Panc1 (cell line): ENCODE results near the gene TSPAN5. TPM values are rescaled to one million over a fixed set of nuclear protein-coding genes. Genes with fewer than 3 reads are reported as not detected.

Experiments
- ATAC-seq: fragments of 200-7000 bp; cut with Tn5 transposase; 2 replicates; pipeline ENCODE4 v1.9.1; 2020; ENCODE audit warnings: mild to moderate bottlenecking, moderate library complexity
- BruUV-seq: library from RNA; stranded (reverse); fragments of 400-500 nt; replicated peaks from 2 replicates; lab custom pipeline; 2021; lab: Mats Ljungman, UMichigan
- CTCF ChIA-PET: fragments of 300-600 bp; sonication (Branson Sonifier 250); formaldehyde crosslinking; loops from one replicate; lab custom pipeline; 2022; ENCODE audit warnings: antibody characterized with exemption; lab: Charles Lee
- POLR2A ChIA-PET: fragments of 300-600 bp; sonication (Branson Sonifier 250); formaldehyde crosslinking; loops from one replicate; lab custom pipeline; 2022; ENCODE audit warnings: antibody characterized with exemption; lab: Charles Lee
- DNase-seq: peaks from one replicate; pipeline ENCODE4 v3.0.0-alpha.2; 2010; ENCODE audit warnings: low read depth, low spot score
- H3K27ac ChIP-seq: 2 replicates; pipeline ENCODE4 v1.5.1; 2011; ENCODE audit warnings: mild to moderate bottlenecking, low read length, inconsistent platforms
- H3K27me3 ChIP-seq: fragments of 200-500 bp; sonication (Bioruptor generic); 2 replicates; pipeline ENCODE4 v1.6.0; 2014; ENCODE audit warnings: low read length, inconsistent platforms; ENCODE audit not compliant: control insufficient read depth, insufficient read depth
- H3K36me3 ChIP-seq: fragments of 200-500 bp; sonication (Bioruptor generic); 2 replicates; pipeline ENCODE4 v1.5.1; 2014; ENCODE audit warnings: inconsistent platforms, mild to moderate bottlenecking, low read length, moderate library complexity; ENCODE audit not compliant: control insufficient read depth, insufficient read depth
- H3K4me1 ChIP-seq: 2 replicates; pipeline ENCODE4 v1.5.1; 2011; ENCODE audit warnings: inconsistent platforms, mild to moderate bottlenecking, low read length, moderate library complexity; ENCODE audit not compliant: control insufficient read depth, insufficient read depth
- H3K4me3 ChIP-seq, 2 experiments: 2 replicates each; pipeline ENCODE4 v1.5.1; 2011 to 2012; ENCODE audit warnings: low read depth in 2 of 2, low read length in 2 of 2, mild to moderate bottlenecking in 2 of 2, inconsistent platforms in 1 of 2, moderate library complexity in 1 of 2
- H3K9me3 ChIP-seq: fragments of 200-500 bp; sonication (Bioruptor generic); 2 replicates; pipeline ENCODE4 v1.5.1; 2014; ENCODE audit warnings: low read depth, mild to moderate bottlenecking, inconsistent platforms, low read length, moderate library complexity; ENCODE audit not compliant: control insufficient read depth, insufficient read depth
- POLR2AphosphoS5 ChIP-seq: IDR thresholded peaks from 2 replicates; pipeline ENCODE4 v1.6.1; 2012; ENCODE audit warnings: mild to moderate bottlenecking, low read depth, low read length, moderate library complexity
- SIN3A ChIP-seq: IDR thresholded peaks from 2 replicates; pipeline ENCODE4 v1.6.1; 2012; ENCODE audit warnings: low read depth, mild to moderate bottlenecking, low read length, moderate library complexity, borderline replicate concordance; ENCODE audit not compliant: insufficient read depth
- TCF7L2 ChIP-seq: IDR thresholded peaks from 2 replicates; pipeline ENCODE4 v1.6.1; 2011; ENCODE audit warnings: mild to moderate bottlenecking, low read depth, low read length, inconsistent platforms
- in situ Hi-C: cut with HindIII; loops from 2 replicates; pipeline ENCODE4 v1.10.0; 2016; ENCODE audit warnings: low sequenced_read_pairs, low pct_unique_long_range_greater_than_20kb
- intact Hi-C: fragments of 100-400 bp; cut with micrococcal nuclease; formaldehyde crosslinking; loops from one replicate; pipeline ENCODE4 v1.10.0; 2022; ENCODE audit not compliant: unreplicated experiment
- total RNA-seq: library from RNA; stranded (reverse); gene quantifications from one replicate; pipeline ENCODE4 v1.2.1, GENCODE V29; 2021; ENCODE audit not compliant: unreplicated experiment
- TF ChIP-seq, protein P1 (sequence below): fragments of 450-650 bp; IDR thresholded peaks from 2 replicates; pipeline ENCODE4 v1.5.1; 2017; ENCODE audit warnings: mild to moderate bottlenecking
- TF ChIP-seq, protein P2 (sequence below), 2 experiments: IDR thresholded peaks; 2 replicates each; pipeline ENCODE4 v1.6.1; 2011 to 2012; ENCODE audit warnings: low read depth in 2 of 2, control low read depth in 1 of 2, low read length in 1 of 2, mild to moderate bottlenecking in 1 of 2, moderate library complexity in 1 of 2; ENCODE audit not compliant: insufficient read depth in 1 of 2

The TSPAN5 gene
- total RNA-seq, 1 experiment from 2014 or later, result 61.9 TPM

DNA sequence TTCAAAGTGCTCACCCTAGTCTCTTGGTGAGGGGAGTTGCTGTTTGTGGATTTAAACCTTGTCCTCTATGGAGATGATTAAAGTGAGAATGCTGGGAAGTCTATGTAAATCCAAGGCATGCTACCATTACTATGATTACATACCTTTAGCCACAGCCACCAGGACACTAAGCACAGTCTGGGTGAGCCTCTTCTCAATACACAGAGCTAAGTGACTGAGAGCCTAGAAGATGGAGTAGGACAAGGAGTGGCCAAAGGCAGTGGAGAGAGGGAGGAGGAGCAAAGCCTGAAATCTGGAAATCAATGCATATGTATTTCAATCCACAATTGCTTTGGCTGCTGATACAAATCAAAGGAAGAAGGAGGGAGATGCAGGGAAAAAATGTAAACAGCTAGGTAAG is 12.7 kb upstream of the TSPAN5 start:
- CTCF ChIA-PET, result no interaction called here
- no TSS peak for BruUV-seq
- no peaks in the 10 kb centered on the region for H3K9me3 ChIP-seq
- peaks cover 3% of the 10 kb centered on the region; the same call in 1 of the 2 replicates for H3K4me1 ChIP-seq
- in situ Hi-C loops (no loop called here), intact Hi-C loops (no loop called here)
- no peaks in the 10 kb centered on the region for H3K36me3 ChIP-seq
- no peak overlapping the region for H3K4me3 ChIP-seq
- POLR2A ChIA-PET, result no interaction called here
- DNase-seq (no peak), ATAC-seq (no peak)
- TF ChIP-seq, protein P1, sequence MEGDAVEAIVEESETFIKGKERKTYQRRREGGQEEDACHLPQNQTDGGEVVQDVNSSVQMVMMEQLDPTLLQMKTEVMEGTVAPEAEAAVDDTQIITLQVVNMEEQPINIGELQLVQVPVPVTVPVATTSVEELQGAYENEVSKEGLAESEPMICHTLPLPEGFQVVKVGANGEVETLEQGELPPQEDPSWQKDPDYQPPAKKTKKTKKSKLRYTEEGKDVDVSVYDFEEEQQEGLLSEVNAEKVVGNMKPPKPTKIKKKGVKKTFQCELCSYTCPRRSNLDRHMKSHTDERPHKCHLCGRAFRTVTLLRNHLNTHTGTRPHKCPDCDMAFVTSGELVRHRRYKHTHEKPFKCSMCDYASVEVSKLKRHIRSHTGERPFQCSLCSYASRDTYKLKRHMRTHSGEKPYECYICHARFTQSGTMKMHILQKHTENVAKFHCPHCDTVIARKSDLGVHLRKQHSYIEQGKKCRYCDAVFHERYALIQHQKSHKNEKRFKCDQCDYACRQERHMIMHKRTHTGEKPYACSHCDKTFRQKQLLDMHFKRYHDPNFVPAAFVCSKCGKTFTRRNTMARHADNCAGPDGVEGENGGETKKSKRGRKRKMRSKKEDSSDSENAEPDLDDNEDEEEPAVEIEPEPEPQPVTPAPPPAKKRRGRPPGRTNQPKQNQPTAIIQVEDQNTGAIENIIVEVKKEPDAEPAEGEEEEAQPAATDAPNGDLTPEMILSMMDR, result no peak
- no peak for TF ChIP-seq POLR2AphosphoS5
- TF ChIP-seq, protein P2, sequence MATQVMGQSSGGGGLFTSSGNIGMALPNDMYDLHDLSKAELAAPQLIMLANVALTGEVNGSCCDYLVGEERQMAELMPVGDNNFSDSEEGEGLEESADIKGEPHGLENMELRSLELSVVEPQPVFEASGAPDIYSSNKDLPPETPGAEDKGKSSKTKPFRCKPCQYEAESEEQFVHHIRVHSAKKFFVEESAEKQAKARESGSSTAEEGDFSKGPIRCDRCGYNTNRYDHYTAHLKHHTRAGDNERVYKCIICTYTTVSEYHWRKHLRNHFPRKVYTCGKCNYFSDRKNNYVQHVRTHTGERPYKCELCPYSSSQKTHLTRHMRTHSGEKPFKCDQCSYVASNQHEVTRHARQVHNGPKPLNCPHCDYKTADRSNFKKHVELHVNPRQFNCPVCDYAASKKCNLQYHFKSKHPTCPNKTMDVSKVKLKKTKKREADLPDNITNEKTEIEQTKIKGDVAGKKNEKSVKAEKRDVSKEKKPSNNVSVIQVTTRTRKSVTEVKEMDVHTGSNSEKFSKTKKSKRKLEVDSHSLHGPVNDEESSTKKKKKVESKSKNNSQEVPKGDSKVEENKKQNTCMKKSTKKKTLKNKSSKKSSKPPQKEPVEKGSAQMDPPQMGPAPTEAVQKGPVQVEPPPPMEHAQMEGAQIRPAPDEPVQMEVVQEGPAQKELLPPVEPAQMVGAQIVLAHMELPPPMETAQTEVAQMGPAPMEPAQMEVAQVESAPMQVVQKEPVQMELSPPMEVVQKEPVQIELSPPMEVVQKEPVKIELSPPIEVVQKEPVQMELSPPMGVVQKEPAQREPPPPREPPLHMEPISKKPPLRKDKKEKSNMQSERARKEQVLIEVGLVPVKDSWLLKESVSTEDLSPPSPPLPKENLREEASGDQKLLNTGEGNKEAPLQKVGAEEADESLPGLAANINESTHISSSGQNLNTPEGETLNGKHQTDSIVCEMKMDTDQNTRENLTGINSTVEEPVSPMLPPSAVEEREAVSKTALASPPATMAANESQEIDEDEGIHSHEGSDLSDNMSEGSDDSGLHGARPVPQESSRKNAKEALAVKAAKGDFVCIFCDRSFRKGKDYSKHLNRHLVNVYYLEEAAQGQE (IDR thresholded peaks at IDR 0.05; ENCODE audit: insufficient read depth in 1 of 2, low read depth in 2 of 2, low read length in 1 of 2), result no peak
- peak overlapping the region; percentile 25; the same call in 1 of the 2 replicates for H3K27ac ChIP-seq
- no peaks in the 10 kb centered on the region for H3K27me3 ChIP-seq

DNA sequence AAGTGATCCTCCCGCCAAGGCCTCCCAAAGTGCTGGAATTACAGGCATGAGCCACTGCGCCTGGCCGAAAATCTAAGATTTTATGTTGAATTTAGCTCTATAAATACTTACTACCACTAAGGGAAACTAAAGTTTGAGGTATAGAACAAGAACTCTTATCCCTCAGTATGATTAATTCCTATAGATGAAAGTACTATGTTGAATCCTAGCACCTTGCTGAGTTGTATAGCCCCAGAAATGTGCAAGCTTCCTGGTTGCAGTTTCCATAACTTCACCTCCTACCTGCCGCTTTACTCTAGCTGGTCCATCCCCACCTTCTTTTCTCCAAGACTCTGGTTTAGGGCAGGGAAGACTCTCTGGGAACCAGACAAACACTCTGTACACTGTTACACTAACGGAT is 11.8 kb upstream of the TSPAN5 start:
- in situ Hi-C loops, result no loop called here
- POLR2A ChIA-PET, result no interaction called here

More for the DNA sequence above, 11.8 kb upstream of the TSPAN5 start:
- DNase-seq, result no peak
- ATAC-seq, result no peak
- Histone ChIP-seq H3K36me3 (no peaks in the 10 kb centered on the region), H3K9me3 (no peaks in the 10 kb centered on the region), H3K4me3 (no peak overlapping the region), H3K4me1 (peaks cover 3% of the 10 kb centered on the region; the same call in 1 of the 2 replicates), H3K27ac (peak overlapping the region; percentile 40; the same call in 1 of the 2 replicates), H3K27me3 (no peaks in the 10 kb centered on the region)
- intact Hi-C loops, result no loop called here
- CTCF ChIA-PET, result no interaction called here
- no TSS peak for BruUV-seq
- no peak for TF ChIP-seq POLR2AphosphoS5
- TF ChIP-seq, protein P1, result no peak
- TF ChIP-seq SIN3A, result no peak
- TF ChIP-seq TCF7L2, result no peak
- TF ChIP-seq, protein P2 (IDR thresholded peaks at IDR 0.05; ENCODE audit: insufficient read depth in 1 of 2, low read depth in 2 of 2, low read length in 1 of 2), result no peak
